Stimulated activated CD8-positive, alpha-beta memory T cell treated with anti-CD3 and anti-CD28 coated beads, Interleukin-12 subunit alpha, Interleukin-12 subunit beta, amount 100 ng/mL, for 24 hours (primary cell): ENCODE measurements around the gene LFNG.

Experiments used
- DNase-seq: peaks from one replicate; pipeline ENCODE4 v3.0.0-alpha.2; 2020; ENCODE audit errors: extremely low read depth

LFNG gene

GRCh38 chr7:2519119-2519930, at the start of gene LFNG:
TSS of gene LFNG (plus strand) at chr7:2519774. CDS start at chr7:2519862, 88 bp downstream.
- DNase-seq, result peak; percentile 63

GRCh38 chr7:2470204-2471021, 49.2 kb upstream of the LFNG start:
- DNase-seq, result no peak

- DNase-seq, result no peak
Observed at GRCh38 chr7:2471022-2471329, 48.6 kb upstream of the LFNG start.

GRCh38 chr7:2471396-2471795, 48.2 kb upstream of the LFNG start:
- DNase-seq, result no peak

- no peak for DNase-seq
Observed at GRCh38 chr7:2472739-2473138, 46.8 kb upstream of the LFNG start.

GRCh38 chr7:2473496-2474180, 45.9 kb upstream of the LFNG start:
- DNase-seq, result no peak

- no peak for DNase-seq
Observed at GRCh38 chr7:2474224-2474623, 45.4 kb upstream of the LFNG start.

- DNase-seq, result no peak
Observed at GRCh38 chr7:2474813-2475677, 44.5 kb upstream of the LFNG start.

- DNase-seq, result no peak
Observed at GRCh38 chr7:2475678-2476015, 43.9 kb upstream of the LFNG start.

- DNase-seq, result no peak
Observed at GRCh38 chr7:2476298-2476697, 43.3 kb upstream of the LFNG start, which contains the start of gene GRIFIN. TSS of gene GRIFIN (minus strand) at chr7:2476398. CDS start at chr7:2476383, 15 bp downstream.

- DNase-seq, result no peak
Observed at GRCh38 chr7:2476776-2477446, 42.7 kb upstream of the LFNG start.

- DNase-seq, result peak; percentile 20
Observed at GRCh38 chr7:2477447-2478398, 41.9 kb upstream of the LFNG start.

- DNase-seq, result no peak
Observed at GRCh38 chr7:2478399-2478785, 41.2 kb upstream of the LFNG start.

GRCh38 chr7:2478800-2479199, 40.8 kb upstream of the LFNG start:
- no peak for DNase-seq

- DNase-seq, result no peak
Observed at GRCh38 chr7:2479276-2480069, 40.1 kb upstream of the LFNG start.

- DNase-seq, result no peak
Observed at GRCh38 chr7:2480070-2480408, 39.5 kb upstream of the LFNG start.

- DNase-seq, result no peak
Observed at GRCh38 chr7:2481195-2481594, 38.4 kb upstream of the LFNG start.

GRCh38 chr7:2482725-2483451, 36.7 kb upstream of the LFNG start:
- no peak for DNase-seq

- no peak for DNase-seq
Observed at GRCh38 chr7:2483494-2483893, 36.1 kb upstream of the LFNG start.
